Nucleus accumbens (tissue), 56 donors: Measurements from ENCODE around the gene MZF1.
"Not testable (repeated sequence)": the region's sequence is repeated elsewhere in the genome, so short reads cannot be mapped to it uniquely, and the experiment has no call there.

ENCODE experiments used
- DNase-seq, 56 donors: peaks; one replicate each; lab custom pipeline; 2025; lab: John Stamatoyannopoulos, UW

The MZF1 gene

DNA sequence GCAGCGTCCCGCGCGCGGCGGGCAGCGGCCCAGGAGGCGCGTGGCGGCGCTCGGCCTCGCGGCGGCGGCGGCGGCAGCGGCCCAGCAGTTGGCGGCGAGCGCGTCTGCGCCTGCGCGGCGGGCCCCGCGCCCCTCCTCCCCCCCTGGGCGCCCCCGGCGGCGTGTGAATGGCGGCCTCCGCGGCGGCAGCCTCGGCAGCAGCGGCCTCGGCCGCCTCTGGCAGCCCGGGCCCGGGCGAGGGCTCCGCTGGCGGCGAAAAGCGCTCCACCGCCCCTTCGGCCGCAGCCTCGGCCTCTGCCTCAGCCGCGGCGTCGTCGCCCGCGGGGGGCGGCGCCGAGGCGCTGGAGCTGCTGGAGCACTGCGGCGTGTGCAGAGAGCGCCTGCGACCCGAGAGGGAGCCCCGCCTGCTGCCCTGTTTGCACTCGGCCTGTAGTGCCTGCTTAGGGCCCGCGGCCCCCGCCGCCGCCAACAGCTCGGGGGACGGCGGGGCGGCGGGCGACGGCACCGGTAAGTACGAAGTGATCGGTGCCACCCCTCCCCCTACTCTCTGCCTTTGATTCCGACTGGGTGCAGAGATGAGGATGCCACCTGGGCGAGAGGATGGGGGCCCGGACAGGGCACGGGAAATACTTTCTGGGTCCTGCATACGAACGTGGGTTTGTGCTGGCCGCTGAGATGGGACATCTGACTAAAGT is 28.4 kb downstream of the MZF1 start:
- no peak for DNase-seq

- no peak for DNase-seq
Measured at GRCh38 chr19:58543826-58544590, 29.1 kb downstream of the MZF1 start, which contains the start of gene TRIM28. TRIM28 (plus strand) TSS chr19:58544064; CDS start chr19:58544758, 694 bp downstream.

GRCh38 chr19:58542641-58543372 is 30.3 kb downstream of the MZF1 start:
- DNase-seq: not testable (repeated sequence)

DNA sequence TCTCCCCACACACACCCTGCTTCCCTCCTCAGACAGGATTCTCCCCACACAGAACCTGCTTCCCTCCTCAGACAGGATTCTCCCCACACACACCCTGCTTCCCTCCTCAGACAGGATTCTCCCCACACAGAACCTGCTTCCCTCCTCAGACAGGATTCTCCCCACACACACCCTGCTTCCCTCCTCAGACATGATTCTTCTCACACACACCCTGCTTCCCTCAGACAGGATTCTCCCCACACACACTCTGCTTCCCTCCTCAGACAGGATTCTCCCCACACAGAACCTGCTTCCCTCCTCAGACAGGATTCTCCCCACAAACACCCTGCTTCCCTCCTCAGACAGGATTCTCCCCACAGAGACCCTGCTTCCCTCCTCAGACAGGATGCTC is 34.0 kb downstream of the MZF1 start:
- not testable (repeated sequence) for DNase-seq

DNA sequence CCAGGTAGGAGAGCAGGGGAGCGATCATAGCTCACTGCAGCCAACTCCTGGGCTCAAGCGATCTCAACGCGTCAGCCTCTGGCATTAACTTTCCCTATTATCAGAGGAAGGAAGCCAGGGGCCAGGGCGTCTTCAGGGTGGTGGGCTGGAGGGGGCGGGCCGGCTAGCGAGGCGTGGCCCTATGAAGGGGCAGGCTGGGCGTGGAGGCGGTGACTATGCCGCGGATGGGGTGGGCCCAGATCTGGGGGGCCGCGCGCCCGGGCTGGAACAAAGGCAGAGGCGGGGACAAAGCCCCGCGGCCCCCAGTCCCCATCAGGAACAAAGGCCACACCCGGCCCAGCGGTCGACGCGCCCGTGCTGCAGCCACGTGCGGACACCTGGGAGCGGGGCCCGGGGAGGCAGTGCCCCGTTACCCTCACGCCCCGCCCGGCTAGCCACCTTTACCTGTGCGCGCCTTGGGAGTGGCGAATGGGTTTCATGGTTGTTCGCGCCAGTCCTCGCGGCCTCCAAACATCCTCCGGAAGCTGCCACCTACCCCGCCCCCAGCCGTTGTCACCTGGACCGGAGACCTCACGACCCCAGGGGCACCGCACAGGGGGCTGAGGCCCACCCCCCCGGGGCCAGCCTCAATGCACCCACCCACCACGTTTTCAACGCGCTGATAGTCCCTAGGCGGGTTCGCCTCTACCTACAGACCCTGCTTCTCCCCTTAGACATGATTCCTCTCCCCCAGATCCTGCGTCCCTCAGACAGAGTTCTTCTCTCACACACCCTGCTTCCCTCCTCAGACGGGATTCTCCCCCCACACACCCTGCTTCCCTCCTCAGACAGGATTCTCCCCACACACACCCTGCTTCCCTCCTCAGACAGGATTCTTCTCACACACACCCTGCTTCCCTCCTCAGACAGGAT is 34.6 kb downstream of the MZF1 start:
- DNase-seq: no peak

- no peak for DNase-seq
Measured at GRCh38 chr19:58536852-58537798, 36.0 kb downstream of the MZF1 start.

GRCh38 chr19:58535857-58536256 is 37.3 kb downstream of the MZF1 start:
- DNase-seq: no peak

DNA sequence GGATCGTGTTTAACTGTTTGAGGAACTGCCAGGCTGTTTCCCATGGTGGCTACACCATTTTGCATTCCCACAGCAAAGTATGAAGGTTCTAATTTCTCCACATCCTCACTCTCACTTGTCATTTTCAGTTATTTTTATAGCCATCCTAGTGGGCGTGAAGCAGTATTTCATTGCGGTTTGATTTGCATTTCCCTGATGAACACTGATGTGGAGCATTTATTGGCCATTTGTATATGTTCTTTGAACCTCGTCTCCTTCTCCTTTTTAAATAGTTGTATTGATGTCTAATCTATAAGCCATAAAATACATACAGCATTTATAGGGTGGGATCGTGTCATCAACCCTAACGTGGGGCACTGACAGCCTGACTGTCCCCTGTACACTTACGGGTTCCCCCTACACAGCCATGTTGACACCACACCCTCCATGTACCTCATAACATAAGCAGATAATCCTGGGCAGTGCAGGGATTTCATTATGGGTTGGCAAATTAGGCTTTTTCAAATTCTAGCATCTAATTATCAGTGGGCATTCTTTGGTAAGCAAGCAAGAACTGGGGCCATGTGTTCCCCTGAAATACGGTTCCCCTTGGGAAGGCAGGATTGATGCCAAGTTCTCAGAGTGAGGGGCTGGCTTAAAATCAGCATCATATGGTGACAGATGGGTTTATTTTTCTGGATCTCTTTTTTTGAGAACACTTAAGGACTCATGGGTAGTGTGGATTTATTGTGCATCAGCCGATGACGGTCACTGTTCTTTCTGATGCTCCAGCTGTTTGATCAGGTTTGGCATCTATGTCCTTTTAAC is 41.9 kb downstream of the MZF1 start:
- DNase-seq: no peak

- DNase-seq: no peak
Measured at GRCh38 chr19:58529405-58529804, 43.7 kb downstream of the MZF1 start.

DNA sequence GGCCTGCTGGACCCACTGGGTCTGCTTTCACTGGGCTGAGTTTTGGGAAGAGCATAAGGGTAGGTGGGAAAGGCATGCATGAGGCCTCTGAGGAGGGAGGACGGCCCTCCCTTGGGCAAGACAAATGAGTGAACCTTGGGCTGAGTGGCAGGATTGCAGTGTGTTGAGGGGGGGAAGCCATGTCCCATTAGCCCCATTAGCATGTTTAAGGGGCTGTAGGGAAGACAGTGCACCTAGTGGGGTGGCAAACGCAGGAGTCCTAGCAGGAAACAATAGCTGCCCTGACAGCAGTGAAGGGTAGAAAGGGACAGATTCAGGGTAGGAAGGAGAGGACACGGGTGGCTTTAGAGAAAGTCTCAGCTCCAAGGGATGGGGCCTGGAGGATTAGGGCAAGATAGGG is 50.4 kb downstream of the MZF1 start:
- DNase-seq: no peak

DNA sequence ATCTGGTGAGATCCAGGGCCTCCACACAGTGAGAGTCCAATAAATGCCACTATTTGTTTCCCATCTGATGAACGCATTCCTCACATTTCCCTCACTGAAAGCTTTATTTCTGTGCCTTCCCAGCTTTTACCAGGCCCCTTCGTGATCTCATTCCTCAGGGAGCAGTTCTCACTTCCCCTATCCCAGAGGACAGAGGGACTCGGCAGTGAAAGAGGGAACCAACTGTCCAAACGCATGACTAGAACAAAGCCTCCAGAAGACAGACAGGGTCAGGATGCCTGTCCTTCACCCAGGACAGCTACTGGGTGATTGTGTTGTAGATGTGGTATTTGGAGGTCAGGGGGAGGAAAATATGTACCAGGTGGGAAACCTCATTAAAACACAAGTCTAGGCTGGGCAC is 51.5 kb downstream of the MZF1 start:
- DNase-seq: no peak

DNA sequence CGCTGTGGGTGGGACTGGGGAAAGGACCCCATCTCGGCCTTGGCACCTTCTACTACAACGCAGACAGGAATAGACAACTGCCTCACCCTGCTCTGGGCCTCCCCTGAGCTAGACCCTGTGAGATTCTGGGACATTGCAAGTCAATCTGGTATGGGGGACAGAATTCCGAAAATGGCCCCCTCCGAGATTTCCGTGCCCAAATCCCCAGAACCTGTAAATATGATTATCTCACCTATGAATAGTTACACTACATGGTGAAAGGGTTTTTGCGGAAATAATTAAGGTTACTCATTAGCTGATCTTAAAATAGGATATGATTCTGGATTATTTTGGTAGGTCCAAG is 52.9 kb downstream of the MZF1 start:
- no peak for DNase-seq

DNA sequence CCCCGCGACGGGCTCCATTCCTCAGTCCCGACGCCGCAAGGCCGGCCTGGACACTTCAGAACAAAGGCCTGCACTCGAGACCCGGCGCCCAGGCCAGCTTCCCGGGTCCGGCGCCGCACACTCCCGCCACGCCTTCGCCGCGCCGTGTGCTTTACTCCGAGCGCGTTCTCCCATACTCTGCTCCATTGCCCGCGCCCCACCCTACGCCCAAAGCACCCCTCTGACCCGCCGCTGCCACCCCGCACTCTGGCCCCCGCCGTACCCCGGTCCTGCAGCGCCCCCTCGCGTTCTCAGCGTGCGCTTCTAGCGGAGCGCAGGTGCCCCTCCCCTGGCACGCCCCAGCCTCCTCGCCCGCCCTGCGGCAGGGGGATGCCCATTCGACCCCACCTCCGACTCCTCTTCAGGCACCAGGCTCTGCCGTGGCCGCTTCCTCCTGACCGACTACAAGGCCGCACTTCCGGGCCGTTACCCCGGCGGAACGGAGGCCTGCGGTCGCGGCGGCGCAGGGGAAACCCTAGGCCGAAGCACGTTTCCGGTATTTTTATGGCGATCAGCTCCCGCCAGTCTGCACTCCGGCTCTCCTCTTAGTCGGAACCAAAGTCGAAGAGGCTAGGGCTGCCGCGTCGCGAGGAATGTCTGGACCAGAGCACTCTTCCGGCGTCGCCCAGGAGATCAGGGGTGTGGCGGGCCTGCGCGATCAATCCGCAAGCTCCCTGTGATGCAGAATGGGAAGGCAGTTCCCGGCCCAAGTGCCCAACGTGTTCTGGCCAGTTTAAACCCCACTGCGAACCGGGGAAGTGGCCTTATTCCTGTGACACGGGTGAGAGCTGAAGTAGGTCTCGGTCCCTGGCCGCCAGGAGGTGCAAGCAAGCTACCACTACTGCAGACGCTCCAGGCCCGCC is 53.5 kb downstream of the MZF1 start, which contains the start of gene ZBTB45:
ZBTB45 (minus strand) TSS at position 456 of the 902 bp plus-strand sequence. CDS start 2,137 bp downstream, outside the sequence.
- peak; percentile 53 to 96 (median 89) for DNase-seq

- DNase-seq: peak in 43 of 56 donors; percentile 9 to 74 (median 52)
Measured at GRCh38 chr19:58519087-58519354, 54.1 kb downstream of the MZF1 start.

DNA sequence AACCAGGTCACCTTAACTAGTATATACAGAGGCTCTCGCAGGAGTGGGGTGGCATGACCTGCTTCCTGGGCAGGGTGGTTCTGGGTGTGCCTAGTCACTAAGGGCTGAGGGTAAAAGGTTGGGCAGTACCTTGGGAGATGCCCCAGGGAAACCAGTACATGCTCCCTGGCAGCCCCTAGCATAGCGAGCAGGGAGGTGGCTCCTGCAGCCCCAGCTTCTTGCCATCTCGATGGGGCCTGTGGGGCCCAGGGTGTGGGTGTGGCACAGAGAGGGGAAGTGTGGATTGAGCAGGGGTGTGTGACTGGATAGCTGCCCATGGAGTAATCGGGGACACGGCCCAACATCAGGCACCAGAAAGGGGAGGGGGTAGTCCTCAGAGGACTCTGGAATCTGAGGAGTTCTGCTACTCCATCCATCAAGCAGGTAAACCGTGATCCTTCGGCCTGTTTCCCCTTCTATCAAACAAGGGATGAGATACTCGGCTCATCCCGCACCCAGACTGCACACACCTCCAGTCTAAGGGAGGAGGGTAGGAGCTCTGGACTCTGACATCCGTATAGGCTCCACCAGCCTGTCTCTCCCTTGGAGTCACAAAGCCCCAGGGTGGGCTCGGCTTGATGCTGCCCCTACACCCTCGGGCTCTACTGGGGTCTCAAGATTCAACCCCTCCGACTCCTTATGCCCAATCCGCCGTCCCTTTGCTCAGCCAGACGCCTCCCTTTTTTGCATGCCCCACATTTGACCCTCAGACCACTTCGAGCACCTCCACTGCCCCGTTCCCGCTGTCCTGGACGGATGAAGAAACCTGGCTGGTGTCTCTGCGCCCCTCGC is 54.7 kb downstream of the MZF1 start:
- no peak for DNase-seq
